H1 (cell line): ENCODE data around the gene POU3F2. TPM values are rescaled to one million over a fixed set of nuclear protein-coding genes. Genes with fewer than 3 reads are reported as not detected.

Source experiments
- KDM4A ChIP-seq: IDR thresholded peaks from one replicate; pipeline ENCODE4 v1.7.1; 2012; ENCODE audit warnings: low read depth, mild to moderate bottlenecking, moderate library complexity, low read length, inconsistent platforms; ENCODE audit not compliant: severe bottlenecking
- RNF2 ChIP-seq: fragments of 200-900, 300-1000 bp; sonication (generic); IDR thresholded peaks from 2 replicates; pipeline ENCODE4 v1.7.1; 2016; ENCODE audit warnings: borderline replicate concordance, low read depth, mild to moderate bottlenecking, antibody characterized with exemption, low read length; ENCODE audit not compliant: poor library complexity, severe bottlenecking; ENCODE audit errors: missing control alignments
- polyA plus RNA-seq, 7 experiments: library from polyadenylated mRNA; depleted of rRNA in 3 of 7; stranded (reverse) in 5 of 7; unstranded in 2 of 7; fragments of >200 nt in 5 of 7; fragments of 200-250 nt in 2 of 7; gene quantifications; 1 replicate in 5 of 7; 2 replicates in 1 of 7; 4 replicates in 1 of 7; pipeline versions ENCODE4 v1.2.1 to v1.2.3, GENCODE V29; 2011 to 2013; ENCODE audit warnings: missing spikeins in 2 of 7, mixed read lengths in 2 of 7
- total RNA-seq: library from RNA; stranded (reverse); fragmentation: NEBNext Ultra II Directional; extraction: Animal tissue kit (Norgen Biotek cat#: 25700); gene quantifications from 2 replicates; pipeline ENCODE4 v1.2.1, GENCODE V29; 2021
- TF ChIP-seq, protein P1 (sequence below): IDR thresholded peaks from 2 replicates; pipeline ENCODE4 v1.6.1; 2012; ENCODE audit warnings: inconsistent platforms

Gene POU3F2
- total and polyA plus RNA-seq, 2 of the 8 experiments (the other 6 are each of a cell fraction or from before 2014, with no cell fraction given), result 0.09 to 0.35 TPM

GRCh38 chr6:98835149-98836024 lies 1.0 kb downstream of the POU3F2 start (continued):
- TF ChIP-seq, protein P1, sequence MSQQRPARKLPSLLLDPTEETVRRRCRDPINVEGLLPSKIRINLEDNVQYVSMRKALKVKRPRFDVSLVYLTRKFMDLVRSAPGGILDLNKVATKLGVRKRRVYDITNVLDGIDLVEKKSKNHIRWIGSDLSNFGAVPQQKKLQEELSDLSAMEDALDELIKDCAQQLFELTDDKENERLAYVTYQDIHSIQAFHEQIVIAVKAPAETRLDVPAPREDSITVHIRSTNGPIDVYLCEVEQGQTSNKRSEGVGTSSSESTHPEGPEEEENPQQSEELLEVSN, result peak; percentile 84
- peak; percentile 94 for TF ChIP-seq RNF2
- TF ChIP-seq KDM4A, result peak; percentile 81
